DND-41 (cell line): ENCODE results near the gene MYO5C.

ENCODE experiments used
- ATAC-seq: fragments of 200-7000 bp; cut with Tn5 transposase; 3 replicates; pipeline ENCODE4 v1.9.1; 2021; ENCODE audit warnings: low read depth; ENCODE audit not compliant: insufficient read depth
- DNase-seq: peaks from one replicate; pipeline ENCODE4 v3.0.0-alpha.2; 2020
- H2AFZ ChIP-seq: 2 replicates; pipeline ENCODE4 v1.6.0; 2012; ENCODE audit warnings: low read depth, low read length
- H3K27ac ChIP-seq: 2 replicates; pipeline ENCODE4 v1.5.1; 2012; ENCODE audit warnings: low read length, inconsistent platforms
- H3K27me3 ChIP-seq: fragments of 200-600 bp; sonication (generic); 2 replicates; pipeline ENCODE4 v1.6.0; 2012; ENCODE audit warnings: low read length, mild to moderate bottlenecking, inconsistent platforms; ENCODE audit not compliant: insufficient read depth, poor library complexity
- H3K36me3 ChIP-seq: 2 replicates; pipeline ENCODE4 v1.5.1; 2012; ENCODE audit warnings: low read length, inconsistent platforms; ENCODE audit not compliant: insufficient read depth
- H3K4me1 ChIP-seq: 2 replicates; pipeline ENCODE4 v1.5.1; 2012; ENCODE audit warnings: mild to moderate bottlenecking, low read length; ENCODE audit not compliant: insufficient read depth
- H3K4me2 ChIP-seq: 2 replicates; pipeline ENCODE4 v1.6.0; 2012; ENCODE audit warnings: mild to moderate bottlenecking, moderate library complexity, low read length, inconsistent platforms; ENCODE audit not compliant: insufficient read depth
- H3K4me3 ChIP-seq, 2 experiments: fragments of 200-600 bp in 1 of 2; shearing (Covaris generic) in 1 of 2; 2 replicates each; pipeline ENCODE4 v1.5.1; 2012 to 2016; ENCODE audit warnings: inconsistent platforms in 2 of 2, low read length in 2 of 2, mild to moderate bottlenecking in 2 of 2, low read depth in 1 of 2, moderate library complexity in 1 of 2
- H3K79me2 ChIP-seq: 2 replicates; pipeline ENCODE4 v1.6.0; 2012; ENCODE audit warnings: low read length, inconsistent platforms; ENCODE audit not compliant: insufficient read depth
- H3K9ac ChIP-seq: 2 replicates; pipeline ENCODE4 v1.6.0; 2012; ENCODE audit warnings: low read depth, mild to moderate bottlenecking, inconsistent platforms, low read length, moderate library complexity
- H3K9me3 ChIP-seq: 2 replicates; pipeline ENCODE4 v1.5.1; 2012; ENCODE audit warnings: low read length, moderate library complexity, mild to moderate bottlenecking, inconsistent platforms; ENCODE audit not compliant: insufficient read depth, severe bottlenecking
- H4K20me1 ChIP-seq: 2 replicates; pipeline ENCODE4 v1.6.0; 2012; ENCODE audit warnings: low read length; ENCODE audit not compliant: insufficient read depth
- EZH2 ChIP-seq: IDR thresholded peaks from 3 replicates; pipeline ENCODE4 v1.6.1; 2012; ENCODE audit warnings: borderline replicate concordance, low read depth, mild to moderate bottlenecking, moderate library complexity, low read length, inconsistent platforms; ENCODE audit not compliant: severe bottlenecking
- TF ChIP-seq, protein P1 (sequence below): IDR thresholded peaks from 2 replicates; pipeline ENCODE4 v1.5.1; 2012; ENCODE audit warnings: borderline replicate concordance, low read length, moderate library complexity, mild to moderate bottlenecking; ENCODE audit not compliant: poor library complexity, severe bottlenecking; ENCODE audit errors: extremely low read depth

MYO5C gene

GRCh38 chr15:52328680-52329079 is 33.1 kb upstream of the MYO5C start:
- Histone ChIP-seq H3K4me2 (no peak overlapping the region), H3K27ac (no peak overlapping the region), H3K9ac (no peak overlapping the region), H3K36me3 (peaks cover 21% of the 10 kb centered on the region; the same call in 1 of the 2 replicates), H2AFZ (no peak overlapping the region), H3K4me1 (peaks cover 11% of the 10 kb centered on the region), H4K20me1 (no peaks in the 10 kb centered on the region), H3K27me3 (no peaks in the 10 kb centered on the region), H3K79me2 (no peaks in the 10 kb centered on the region), H3K9me3 (no peaks in the 10 kb centered on the region), H3K4me3 (no peak overlapping the region)
- no peak for DNase-seq
- ATAC-seq = no peak
- TF ChIP-seq, protein P1, sequence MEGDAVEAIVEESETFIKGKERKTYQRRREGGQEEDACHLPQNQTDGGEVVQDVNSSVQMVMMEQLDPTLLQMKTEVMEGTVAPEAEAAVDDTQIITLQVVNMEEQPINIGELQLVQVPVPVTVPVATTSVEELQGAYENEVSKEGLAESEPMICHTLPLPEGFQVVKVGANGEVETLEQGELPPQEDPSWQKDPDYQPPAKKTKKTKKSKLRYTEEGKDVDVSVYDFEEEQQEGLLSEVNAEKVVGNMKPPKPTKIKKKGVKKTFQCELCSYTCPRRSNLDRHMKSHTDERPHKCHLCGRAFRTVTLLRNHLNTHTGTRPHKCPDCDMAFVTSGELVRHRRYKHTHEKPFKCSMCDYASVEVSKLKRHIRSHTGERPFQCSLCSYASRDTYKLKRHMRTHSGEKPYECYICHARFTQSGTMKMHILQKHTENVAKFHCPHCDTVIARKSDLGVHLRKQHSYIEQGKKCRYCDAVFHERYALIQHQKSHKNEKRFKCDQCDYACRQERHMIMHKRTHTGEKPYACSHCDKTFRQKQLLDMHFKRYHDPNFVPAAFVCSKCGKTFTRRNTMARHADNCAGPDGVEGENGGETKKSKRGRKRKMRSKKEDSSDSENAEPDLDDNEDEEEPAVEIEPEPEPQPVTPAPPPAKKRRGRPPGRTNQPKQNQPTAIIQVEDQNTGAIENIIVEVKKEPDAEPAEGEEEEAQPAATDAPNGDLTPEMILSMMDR = no peak
- TF ChIP-seq EZH2 = no peak

DNA sequence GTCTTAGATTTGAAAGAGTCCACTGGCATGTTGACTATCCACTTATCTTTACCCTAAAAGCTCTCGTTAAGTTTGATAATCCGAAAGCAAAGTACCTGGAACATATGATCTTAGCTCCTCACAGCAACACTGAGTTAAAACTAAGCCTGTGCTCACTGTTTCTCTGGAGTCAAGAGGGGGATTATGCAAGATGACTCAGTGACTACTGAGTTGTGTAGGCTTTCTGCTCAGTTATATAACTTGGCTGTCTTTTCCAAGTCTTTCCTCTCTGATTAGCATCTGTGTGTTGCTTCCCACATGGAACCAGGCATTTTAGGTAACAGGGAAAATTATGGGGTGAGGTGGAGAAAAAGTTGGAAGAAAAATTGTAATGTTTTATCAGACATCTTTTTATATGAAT is 31.2 kb upstream of the MYO5C start:
- TF ChIP-seq, protein P1 = no peak
- TF ChIP-seq EZH2 = no peak
- DNase-seq (no peak), ATAC-seq (no peak)

DNA sequence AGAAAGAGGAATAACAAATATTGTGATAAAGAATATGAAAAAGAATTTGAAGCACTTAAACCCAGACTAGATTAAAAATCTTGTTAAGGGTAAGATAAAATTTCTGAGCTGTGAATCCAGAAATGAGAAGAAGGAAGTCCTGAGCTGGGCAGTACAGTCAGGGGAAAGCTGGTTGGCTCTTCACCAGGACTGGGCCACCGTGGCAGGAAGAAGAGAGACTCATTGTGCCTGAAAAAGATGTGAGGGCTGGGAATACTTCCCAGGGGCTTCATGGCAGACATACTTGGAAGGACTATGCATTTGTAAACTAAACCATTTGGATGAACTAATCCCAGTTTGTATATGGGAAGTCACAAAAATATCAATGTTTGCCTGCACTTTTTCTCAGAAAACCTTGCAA is 28.5 kb upstream of the MYO5C start:
- Histone ChIP-seq H3K9ac (no peak overlapping the region), H3K4me1 (no peaks in the 10 kb centered on the region), H3K79me2 (no peaks in the 10 kb centered on the region), H3K4me3 (no peak overlapping the region), H3K27me3 (no peaks in the 10 kb centered on the region), H3K27ac (no peak overlapping the region), H3K36me3 (peaks cover 30% of the 10 kb centered on the region), H3K9me3 (no peaks in the 10 kb centered on the region), H3K4me2 (no peak overlapping the region), H2AFZ (no peak overlapping the region), H4K20me1 (no peaks in the 10 kb centered on the region)
- DNase-seq (no peak), ATAC-seq (no peak)
- TF ChIP-seq, protein P1 = no peak
- no peak for TF ChIP-seq EZH2

More for the DNA sequence above, 31.2 kb upstream of the MYO5C start:
- H4K20me1 ChIP-seq = no peaks in the 10 kb centered on the region
- no peak overlapping the region for H3K4me2 ChIP-seq
- H3K27ac ChIP-seq = no peak overlapping the region
- no peaks in the 10 kb centered on the region for H3K9me3 ChIP-seq
- peaks cover 7% of the 10 kb centered on the region for H3K4me1 ChIP-seq
- no peaks in the 10 kb centered on the region for H3K79me2 ChIP-seq
- H2AFZ ChIP-seq = no peak overlapping the region
- no peak overlapping the region for H3K9ac ChIP-seq
- H3K27me3 ChIP-seq = no peaks in the 10 kb centered on the region
- H3K4me3 ChIP-seq = no peak overlapping the region
- H3K36me3 ChIP-seq = peaks cover 28% of the 10 kb centered on the region; the same call in 1 of the 2 replicates
